ENCODE measurements around the gene SMARCD1. TPM values are rescaled to one million over a fixed set of nuclear protein-coding genes. Genes with fewer than 3 reads are reported as not detected.

The SMARCD1 gene
- total RNA-seq, 1 donor from 2014 or later, result 121 TPM

DNA sequence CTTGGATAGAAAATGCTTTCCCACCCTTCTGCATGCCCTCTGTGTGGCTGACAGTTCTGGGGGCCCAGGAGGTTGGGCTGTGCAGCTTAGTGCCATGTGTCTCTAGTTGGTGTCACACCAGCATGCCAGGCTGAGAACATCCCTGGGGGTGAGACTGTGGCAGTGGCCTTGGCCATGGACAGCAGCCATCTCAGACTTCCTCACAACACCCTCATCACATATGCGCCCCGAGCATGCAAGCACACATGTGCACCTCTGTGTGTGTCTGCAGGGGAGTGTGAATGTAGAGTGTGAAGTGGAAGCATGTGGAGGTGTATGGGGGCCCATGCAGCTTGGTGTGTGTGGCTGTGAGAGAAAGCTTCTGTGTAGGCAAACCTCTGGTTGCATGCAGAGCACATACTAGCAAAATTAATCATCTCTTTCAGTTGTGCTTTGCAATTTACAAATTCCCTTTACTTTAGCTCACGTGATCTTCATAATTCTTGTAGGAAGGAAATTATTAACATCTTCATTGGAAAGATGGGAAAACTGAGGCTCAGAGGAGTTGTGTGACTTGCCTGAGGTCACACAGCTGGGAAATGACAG, 19.3 kb upstream of the SMARCD1 start:
- no peak for DNase-seq (ENCODE audit: low spot score)
- no peak overlapping the region for H2AFZ ChIP-seq (replicated peaks)
- H3K4me3 ChIP-seq, result no peak overlapping the region
- no peaks in the 10 kb centered on the region for H3K4me1 ChIP-seq
- Mint-ChIP-seq H3K4me1 (peaks cover 8% of the 10 kb centered on the region), H3K27ac (no peak overlapping the region), H3K36me3 (peaks cover 4% of the 10 kb centered on the region), H3K4me3 (no peak overlapping the region), H3K9me3 (no peaks in the 10 kb centered on the region), H3K27me3 (ENCODE audit: insufficient read depth, low read depth) (peaks cover 7% of the 10 kb centered on the region)
- no peaks in the 10 kb centered on the region for H3K9me3 ChIP-seq (ENCODE audit: low read depth)
- no peak overlapping the region for H3K27ac ChIP-seq
- H3K36me3 ChIP-seq, result no peaks in the 10 kb centered on the region
- TF ChIP-seq EZH2phosphoT487 (IDR thresholded peaks at IDR 0.05), result no peak
- no peak for TF ChIP-seq EZH2 (IDR thresholded peaks at IDR 0.05)
- TF ChIP-seq, protein P1, sequence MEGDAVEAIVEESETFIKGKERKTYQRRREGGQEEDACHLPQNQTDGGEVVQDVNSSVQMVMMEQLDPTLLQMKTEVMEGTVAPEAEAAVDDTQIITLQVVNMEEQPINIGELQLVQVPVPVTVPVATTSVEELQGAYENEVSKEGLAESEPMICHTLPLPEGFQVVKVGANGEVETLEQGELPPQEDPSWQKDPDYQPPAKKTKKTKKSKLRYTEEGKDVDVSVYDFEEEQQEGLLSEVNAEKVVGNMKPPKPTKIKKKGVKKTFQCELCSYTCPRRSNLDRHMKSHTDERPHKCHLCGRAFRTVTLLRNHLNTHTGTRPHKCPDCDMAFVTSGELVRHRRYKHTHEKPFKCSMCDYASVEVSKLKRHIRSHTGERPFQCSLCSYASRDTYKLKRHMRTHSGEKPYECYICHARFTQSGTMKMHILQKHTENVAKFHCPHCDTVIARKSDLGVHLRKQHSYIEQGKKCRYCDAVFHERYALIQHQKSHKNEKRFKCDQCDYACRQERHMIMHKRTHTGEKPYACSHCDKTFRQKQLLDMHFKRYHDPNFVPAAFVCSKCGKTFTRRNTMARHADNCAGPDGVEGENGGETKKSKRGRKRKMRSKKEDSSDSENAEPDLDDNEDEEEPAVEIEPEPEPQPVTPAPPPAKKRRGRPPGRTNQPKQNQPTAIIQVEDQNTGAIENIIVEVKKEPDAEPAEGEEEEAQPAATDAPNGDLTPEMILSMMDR (IDR thresholded peaks at IDR 0.05), result no peak
- H3K9ac ChIP-seq, result no peak overlapping the region
- H3K79me2 ChIP-seq (ENCODE audit: low read depth), result no peaks in the 10 kb centered on the region
- H3K4me2 ChIP-seq, result no peak overlapping the region
- peaks cover 9% of the 10 kb centered on the region for H3K27me3 ChIP-seq
- no peaks in the 10 kb centered on the region for H4K20me1 ChIP-seq (ENCODE audit: low read depth)
- H3F3A ChIP-seq (ENCODE audit: low read depth), result no peaks in the 10 kb centered on the region

DNA sequence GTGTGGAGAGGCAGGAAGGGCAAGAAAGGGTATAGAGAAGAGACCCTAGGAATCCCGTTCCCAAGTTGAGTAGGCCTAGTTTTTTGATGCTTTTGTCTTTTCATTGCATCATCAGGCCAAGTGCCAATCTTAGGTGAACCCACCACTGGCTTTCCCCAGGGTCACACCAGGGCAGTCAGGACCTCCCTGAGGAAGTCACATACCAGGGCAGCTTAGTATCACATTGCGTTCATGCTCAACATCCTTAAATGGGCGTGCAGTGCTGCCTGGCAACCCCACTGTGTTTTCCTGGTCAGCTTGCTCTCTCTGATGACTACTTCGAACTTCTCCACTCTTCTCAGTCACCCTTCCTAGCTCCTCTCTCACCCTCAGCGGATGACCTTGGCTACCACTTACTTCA, 18.7 kb upstream of the SMARCD1 start:
- no peak overlapping the region for H2AFZ ChIP-seq (replicated peaks)
- peak; percentile 66 for DNase-seq (ENCODE audit: low spot score)
- no peaks in the 10 kb centered on the region for H3K9me3 ChIP-seq (ENCODE audit: low read depth)
- no peaks in the 10 kb centered on the region for H3K79me2 ChIP-seq (ENCODE audit: low read depth)
- H4K20me1 ChIP-seq (ENCODE audit: low read depth), result no peaks in the 10 kb centered on the region
- H3K27ac ChIP-seq, result no peak overlapping the region
- H3K4me3 Mint-ChIP-seq, result no peak overlapping the region
- peaks cover 10% of the 10 kb centered on the region for H3K4me1 Mint-ChIP-seq
- no peak overlapping the region for H3K4me3 ChIP-seq
- no peaks in the 10 kb centered on the region for H3F3A ChIP-seq (ENCODE audit: low read depth)
- peaks cover 7% of the 10 kb centered on the region for H3K27me3 Mint-ChIP-seq (ENCODE audit: insufficient read depth, low read depth)
- no peak overlapping the region for H3K4me2 ChIP-seq
- no peak overlapping the region for H3K9ac ChIP-seq
- H3K4me1 ChIP-seq, result no peaks in the 10 kb centered on the region
- TF ChIP-seq, protein P1 (IDR thresholded peaks at IDR 0.05), result no peak
- no peak for TF ChIP-seq EZH2 (IDR thresholded peaks at IDR 0.05)
- H3K27me3 ChIP-seq, result peaks cover 3% of the 10 kb centered on the region
- no peaks in the 10 kb centered on the region for H3K9me3 Mint-ChIP-seq
- no peak overlapping the region for H3K27ac Mint-ChIP-seq
- peaks cover 4% of the 10 kb centered on the region for H3K36me3 Mint-ChIP-seq
- no peaks in the 10 kb centered on the region for H3K36me3 ChIP-seq

DNA sequence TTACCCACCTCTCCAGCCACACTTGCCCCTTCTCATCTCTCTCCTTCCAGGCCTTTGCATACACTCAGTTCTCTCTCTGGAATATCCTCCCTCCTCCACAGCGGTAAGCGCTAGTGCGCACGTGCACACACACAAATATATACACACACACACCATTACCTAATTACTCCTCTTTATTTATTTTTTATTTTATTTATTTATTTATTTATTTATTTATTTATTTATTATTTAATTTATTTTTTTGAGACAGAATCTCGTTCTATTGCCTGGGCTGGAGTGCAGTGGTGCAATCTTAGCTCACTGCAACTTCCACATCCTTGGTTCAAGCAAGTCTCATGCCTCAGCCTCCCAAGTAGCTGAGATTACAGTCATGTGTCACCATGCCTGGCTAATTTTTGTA, 16.1 kb upstream of the SMARCD1 start:
- no peak overlapping the region for H2AFZ ChIP-seq (replicated peaks)
- H3K9ac ChIP-seq, result no peak overlapping the region
- H3K4me1 ChIP-seq, result no peaks in the 10 kb centered on the region
- Mint-ChIP-seq H3K4me1 (peaks cover 19% of the 10 kb centered on the region), H3K36me3 (peaks cover 3% of the 10 kb centered on the region), H3K9me3 (no peaks in the 10 kb centered on the region), H3K4me3 (no peak overlapping the region), H3K27me3 (ENCODE audit: insufficient read depth, low read depth) (peaks cover 7% of the 10 kb centered on the region), H3K27ac (no peak overlapping the region)
- H3K79me2 ChIP-seq (ENCODE audit: low read depth), result no peaks in the 10 kb centered on the region
- H3K4me2 ChIP-seq, result no peak overlapping the region
- no peak overlapping the region for H3K4me3 ChIP-seq
- no peaks in the 10 kb centered on the region for H3K9me3 ChIP-seq (ENCODE audit: low read depth)
- no peaks in the 10 kb centered on the region for H4K20me1 ChIP-seq (ENCODE audit: low read depth)
- DNase-seq (ENCODE audit: low spot score), result no peak
- H3F3A ChIP-seq (ENCODE audit: low read depth), result no peaks in the 10 kb centered on the region
- TF ChIP-seq EZH2 (IDR thresholded peaks at IDR 0.05) (no peak), EZH2phosphoT487 (IDR thresholded peaks at IDR 0.05) (no peak)
- TF ChIP-seq, protein P1 (IDR thresholded peaks at IDR 0.05), result no peak
- no peaks in the 10 kb centered on the region for H3K36me3 ChIP-seq
- no peak overlapping the region for H3K27ac ChIP-seq
- H3K27me3 ChIP-seq, result no peaks in the 10 kb centered on the region
